GM12801 (cell line): ENCODE data around the gene PHAF1.

Source experiments
- CTCF ChIP-seq: IDR thresholded peaks from one replicate; pipeline ENCODE4 v1.5.1; 2011; ENCODE audit warnings: control low read depth; ENCODE audit not compliant: insufficient read length; ENCODE audit errors: extremely low read depth

Gene PHAF1

GRCh38 chr16:67082891-67083290, 26.9 kb upstream of the PHAF1 start:
- TF ChIP-seq CTCF: no peak

- TF ChIP-seq CTCF: no peak
Measured at GRCh38 chr16:67084345-67085028, 25.3 kb upstream of the PHAF1 start.

- TF ChIP-seq CTCF: no peak
Measured at GRCh38 chr16:67086822-67087221, 22.9 kb upstream of the PHAF1 start.

DNA sequence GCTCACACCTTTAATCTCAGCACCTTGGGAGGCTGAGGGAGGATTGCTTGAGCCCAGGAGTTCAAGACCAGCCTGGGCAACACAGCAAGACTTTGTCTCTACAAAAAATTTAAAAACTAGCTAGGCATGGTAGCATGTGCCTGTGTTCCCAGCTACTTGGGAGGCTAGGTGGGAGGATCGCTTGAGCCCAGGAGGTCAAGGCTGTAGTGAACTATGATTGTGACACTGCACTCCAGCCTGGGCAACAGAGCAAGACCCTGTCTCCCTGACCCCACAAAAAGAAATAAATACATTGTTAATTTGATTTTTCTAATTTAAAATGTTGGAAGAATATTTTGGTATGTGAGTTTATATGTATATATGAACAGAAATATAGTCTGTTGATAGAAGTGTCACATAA, 22.4 kb upstream of the PHAF1 start:
- no peak for TF ChIP-seq CTCF

GRCh38 chr16:67087803-67088202, 21.9 kb upstream of the PHAF1 start:
- TF ChIP-seq CTCF: no peak

GRCh38 chr16:67088551-67088950, 21.2 kb upstream of the PHAF1 start:
- TF ChIP-seq CTCF: no peak

DNA sequence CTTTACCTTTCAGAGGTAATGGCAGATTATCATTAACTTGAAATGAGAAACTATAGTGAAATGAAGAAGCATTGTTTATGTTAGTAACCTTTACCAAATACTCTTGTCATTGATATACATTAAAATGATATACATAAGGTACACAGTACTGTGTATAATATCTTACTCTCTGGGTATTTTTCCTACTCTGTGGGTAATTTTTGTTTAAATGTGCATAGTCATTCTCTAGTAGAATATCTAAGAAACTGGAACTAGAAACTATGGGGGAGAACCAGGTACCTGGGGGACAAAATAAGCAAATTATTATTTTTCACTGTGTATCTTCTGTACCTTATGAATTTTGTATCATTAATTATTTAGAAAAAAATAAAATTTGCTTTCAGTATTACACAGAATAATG, 20.6 kb upstream of the PHAF1 start:
- no peak for TF ChIP-seq CTCF
